Measurements from ENCODE around the gene MTRF1.
A peak's percentile ranks its signal among the peaks of the same experiment; 100 is the strongest.
"Not testable (repeated sequence)": the region's sequence is repeated elsewhere in the genome, so short reads cannot be mapped to it uniquely, and the experiment has no call there.

Gene MTRF1

GRCh38 chr13:41222259-41222852, 41.0 kb downstream of the MTRF1 start:
- DNase-seq (ENCODE audit: low read depth) = peak; percentile 32

- DNase-seq (ENCODE audit: low read depth) = no peak
Observed at GRCh38 chr13:41220401-41220800, 43.0 kb downstream of the MTRF1 start.

GRCh38 chr13:41216160-41216559, 47.2 kb downstream of the MTRF1 start:
- no peak for DNase-seq (ENCODE audit: low read depth)

- DNase-seq (ENCODE audit: low read depth) = no peak
Observed at GRCh38 chr13:41213919-41214318, 49.5 kb downstream of the MTRF1 start.

GRCh38 chr13:41213316-41213715, 50.1 kb downstream of the MTRF1 start:
- no peak for DNase-seq (ENCODE audit: low read depth)

- DNase-seq (ENCODE audit: low read depth) = no peak
Observed at GRCh38 chr13:41212881-41213280, 50.5 kb downstream of the MTRF1 start.

GRCh38 chr13:41211062-41211461, 52.3 kb downstream of the MTRF1 start:
- no peak for DNase-seq (ENCODE audit: low read depth)

- DNase-seq (ENCODE audit: low read depth) = no peak
Observed at GRCh38 chr13:41206467-41206866, 56.9 kb downstream of the MTRF1 start.

GRCh38 chr13:41203810-41204209, 59.6 kb downstream of the MTRF1 start:
- DNase-seq (ENCODE audit: low read depth) = no peak

- DNase-seq (ENCODE audit: low read depth) = no peak
Observed at GRCh38 chr13:41200126-41200525, 63.2 kb downstream of the MTRF1 start.

- DNase-seq (ENCODE audit: low read depth) = no peak
Observed at GRCh38 chr13:41199526-41199925, 63.9 kb downstream of the MTRF1 start.

GRCh38 chr13:41199079-41199478, 64.3 kb downstream of the MTRF1 start:
- no peak for DNase-seq (ENCODE audit: low read depth)

GRCh38 chr13:41196620-41197019, 66.8 kb downstream of the MTRF1 start:
- DNase-seq (ENCODE audit: low read depth) = no peak

GRCh38 chr13:41196011-41196410, 67.4 kb downstream of the MTRF1 start:
- no peak for DNase-seq (ENCODE audit: low read depth)

GRCh38 chr13:41193919-41194824, 69.2 kb downstream of the MTRF1 start, which contains the start of gene KBTBD7:
TSS of gene KBTBD7 (minus strand) at chr13:41194569. CDS start at chr13:41194257, 312 bp downstream.
- DNase-seq (ENCODE audit: low read depth) = peak; percentile 90

GRCh38 chr13:41193469-41193868, 69.9 kb downstream of the MTRF1 start:
- no peak for DNase-seq (ENCODE audit: low read depth)

- no peak for DNase-seq (ENCODE audit: low read depth)
Observed at GRCh38 chr13:41188584-41188983, 74.8 kb downstream of the MTRF1 start.

- no peak for DNase-seq (ENCODE audit: low read depth)
Observed at GRCh38 chr13:41186481-41186880, 76.9 kb downstream of the MTRF1 start.

GRCh38 chr13:41182231-41182630, 81.1 kb downstream of the MTRF1 start:
- DNase-seq (ENCODE audit: low read depth) = no peak

- no peak for DNase-seq (ENCODE audit: low read depth)
Observed at GRCh38 chr13:41179593-41180250, 83.7 kb downstream of the MTRF1 start.

- no peak for DNase-seq (ENCODE audit: low read depth)
Observed at GRCh38 chr13:41178040-41178439, 85.3 kb downstream of the MTRF1 start.

GRCh38 chr13:41177616-41178015, 85.8 kb downstream of the MTRF1 start:
- DNase-seq (ENCODE audit: low read depth) = no peak

- DNase-seq (ENCODE audit: low read depth) = not testable (repeated sequence)
Observed at GRCh38 chr13:41175576-41175975, 87.8 kb downstream of the MTRF1 start.

Data from activated gamma-delta T cell treated with anti-CD3 and anti-CD28 coated beads, Interleukin-2, amount 50 U/mL, for 16 hours (primary cell).